Kidney (tissue), 14 donors: ENCODE results near the gene BCAS4. TPM values are rescaled to one million over a fixed set of nuclear protein-coding genes. Genes with fewer than 3 reads are reported as not detected.

Experiments
- DNase-seq, 5 donors: peaks; one replicate each; pipeline ENCODE4 v3.0.0-alpha.2; 2013 to 2020
- FAIRE-seq: peaks from 2 replicates; lab custom pipeline; 2012; peaks lifted over from hg19 to GRCh38; lab: Jason Lieb, UNC
- H3K27ac ChIP-seq, 2 donors: one replicate each; pipeline ENCODE4 v1.7.0; 2013; ENCODE audit warnings: low read depth in 2 of 2, low read length in 2 of 2, inconsistent platforms in 1 of 2
- H3K27me3 ChIP-seq: one replicate; pipeline ENCODE4 v1.7.1; 2013; ENCODE audit warnings: low read length, inconsistent platforms; ENCODE audit not compliant: control insufficient read depth, insufficient read depth
- H3K36me3 ChIP-seq, 3 donors: one replicate each; pipeline versions ENCODE4 v1.7.0 to v1.7.1; 2013; ENCODE audit warnings: low read length in 3 of 3, control low read depth in 1 of 3, inconsistent platforms in 1 of 3; ENCODE audit not compliant: insufficient read depth in 3 of 3, control insufficient read depth in 2 of 3
- H3K4me1 ChIP-seq, 3 donors: one replicate each; pipeline versions ENCODE4 v1.7.0 to v1.7.1; 2013; ENCODE audit warnings: low read length in 3 of 3, inconsistent platforms in 1 of 3, low read depth in 1 of 3; ENCODE audit not compliant: control insufficient read depth in 2 of 3, insufficient read depth in 2 of 3
- H3K4me3 ChIP-seq, 3 donors: one replicate each; pipeline versions ENCODE4 v1.7.0 to v1.8.1; 2013; ENCODE audit warnings: low read length in 3 of 3, control low read depth in 1 of 3, inconsistent platforms in 1 of 3
- H3K9ac ChIP-seq, 3 donors: one replicate each; pipeline versions ENCODE4 v1.7.0 to v1.7.1; 2013; ENCODE audit warnings: low read length in 3 of 3, control low read depth in 1 of 3, inconsistent platforms in 1 of 3
- H3K9me3 ChIP-seq, 3 donors: one replicate each; pipeline versions ENCODE4 v1.7.0 to v1.7.1; 2013; ENCODE audit warnings: low read length in 3 of 3, control low read depth in 1 of 3, inconsistent platforms in 1 of 3; ENCODE audit not compliant: control insufficient read depth in 2 of 3, insufficient read depth in 1 of 3
- CTCF ChIP-seq: IDR thresholded peaks from 3 replicates; pipeline ENCODE4 v1.5.1; 2012; ENCODE audit warnings: mild to moderate bottlenecking, moderate library complexity, borderline replicate concordance; ENCODE audit not compliant: insufficient read depth; ENCODE audit errors: extremely low read depth
- intact Hi-C: fragments of 100-400 bp; cut with DNase I; formaldehyde crosslinking; loops from one replicate; pipeline ENCODE4 v1.11.1; 2022
- polyA plus RNA-seq: library from polyadenylated mRNA; stranded (reverse); fragments of 350-450 nt; fragmentation: Illumina TruSeq; extraction: RNeasy Lipid Tissue Mini Kit (QIAGEN cat#74804); gene quantifications from one replicate; pipeline ENCODE4 v1.2.3, GENCODE V29; 2014; ENCODE audit warnings: low read depth, low replicate concordance; ENCODE audit not compliant: insufficient read depth
- total RNA-seq: library from RNA; stranded (reverse); fragmentation: NEBNext Ultra II Directional; extraction: Animal tissue kit (Norgen Biotek cat#: 25700); gene quantifications from one replicate; pipeline ENCODE4 v1.2.1, GENCODE V29; 2021
- donor health status: control.
- donor health status: control.
- donor health status: control.
- donor health status: control.
- donor health status: control.
- donor health status: DM: yes; HTN: yes; CAD: no.
- donor health status: Normal renal cell carcinoma (clear cell type).

The BCAS4 gene
- total and polyA plus RNA-seq, 2 donors from 2014 or later: 10.6 to 17.1 TPM

- no peak for TF ChIP-seq CTCF
- Histone ChIP-seq H3K4me1 (no peaks in the 10 kb centered on the region), H3K36me3 (no peaks in the 10 kb centered on the region), H3K27ac (no peak overlapping the region), H3K4me3 (no peak overlapping the region), H3K9ac (peak overlapping the region in 1 of 3 donors; percentile 12), H3K9me3 (no peaks in the 10 kb centered on the region), H3K27me3 (no peaks in the 10 kb centered on the region)
- FAIRE-seq: no peak
- no peak for DNase-seq
- intact Hi-C loops: no loop called here
These were observed 48.0 kb downstream of the BCAS4 start for GRCh38 chr20:50842821-50843220.

- intact Hi-C loops: no loop called here
- H3K4me3 ChIP-seq: no peak overlapping the region
- peak in 1 of 5 donors; percentile 74 for DNase-seq
- H3K4me1 ChIP-seq: peaks cover 0 to 5% (median 2%) of the 10 kb centered on the region in 3 donors
- no peak for TF ChIP-seq CTCF
- no peaks in the 10 kb centered on the region for H3K27me3 ChIP-seq
- H3K9ac ChIP-seq: no peak overlapping the region
- FAIRE-seq: no peak
- no peak overlapping the region for H3K27ac ChIP-seq
- H3K9me3 ChIP-seq: no peaks in the 10 kb centered on the region
- H3K36me3 ChIP-seq: no peaks in the 10 kb centered on the region
These were observed 48.7 kb downstream of the BCAS4 start for GRCh38 chr20:50843331-50844276.

- Histone ChIP-seq H3K4me3 (no peak overlapping the region), H3K9ac (no peak overlapping the region), H3K27ac (no peak overlapping the region), H3K4me1 (peaks cover 0 to 13% (median 8%) of the 10 kb centered on the region in 3 donors), H3K36me3 (no peaks in the 10 kb centered on the region), H3K9me3 (no peaks in the 10 kb centered on the region), H3K27me3 (no peaks in the 10 kb centered on the region)
- FAIRE-seq: no peak
- TF ChIP-seq CTCF: no peak
- peak in 1 of 5 donors; percentile 91 for DNase-seq
- intact Hi-C loops: no loop called here
These were observed 49.7 kb downstream of the BCAS4 start for GRCh38 chr20:50844430-50845100.
